ENCODE measurements around the gene GABRB1.

The GABRB1 gene

DNA sequence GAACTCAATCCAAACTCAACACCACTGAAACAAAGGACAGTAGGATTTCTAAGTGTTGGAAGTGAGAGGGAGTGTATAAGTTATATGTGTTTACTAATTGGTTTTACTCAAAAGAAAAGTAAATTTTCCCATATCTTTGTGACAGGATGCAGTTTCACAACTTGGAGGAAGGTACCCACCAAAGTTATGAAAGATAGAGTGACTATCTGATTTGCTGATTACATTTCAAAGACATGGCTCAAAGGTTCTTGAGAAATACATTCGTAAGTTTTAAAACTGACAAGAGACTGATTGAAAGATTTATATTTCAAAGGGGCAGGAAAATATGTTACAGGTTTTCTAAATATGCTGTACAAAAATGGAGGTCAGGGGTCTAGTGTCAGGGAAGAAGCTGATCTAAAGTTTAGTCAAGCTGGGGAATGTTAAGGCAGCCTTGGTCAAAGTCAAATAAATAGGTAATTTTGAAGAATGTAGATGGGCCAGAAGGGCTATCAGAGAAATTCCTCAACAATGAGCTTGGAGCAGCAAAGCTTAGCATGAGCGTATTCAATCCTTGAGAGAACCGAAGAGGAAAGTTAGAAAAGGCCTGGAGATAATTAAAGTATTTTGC is 441.9 kb downstream of the GABRB1 start:
- DNase-seq = no peak

GRCh38 chr4:47474799-47475198 is 443.4 kb downstream of the GABRB1 start:
- DNase-seq = no peak

- no peak for DNase-seq
Observed at GRCh38 chr4:47475411-47475810, 444.0 kb downstream of the GABRB1 start.

Measured in NCI-H1930 (cell line).